ENCODE data around the gene ZBTB18.

DNA sequence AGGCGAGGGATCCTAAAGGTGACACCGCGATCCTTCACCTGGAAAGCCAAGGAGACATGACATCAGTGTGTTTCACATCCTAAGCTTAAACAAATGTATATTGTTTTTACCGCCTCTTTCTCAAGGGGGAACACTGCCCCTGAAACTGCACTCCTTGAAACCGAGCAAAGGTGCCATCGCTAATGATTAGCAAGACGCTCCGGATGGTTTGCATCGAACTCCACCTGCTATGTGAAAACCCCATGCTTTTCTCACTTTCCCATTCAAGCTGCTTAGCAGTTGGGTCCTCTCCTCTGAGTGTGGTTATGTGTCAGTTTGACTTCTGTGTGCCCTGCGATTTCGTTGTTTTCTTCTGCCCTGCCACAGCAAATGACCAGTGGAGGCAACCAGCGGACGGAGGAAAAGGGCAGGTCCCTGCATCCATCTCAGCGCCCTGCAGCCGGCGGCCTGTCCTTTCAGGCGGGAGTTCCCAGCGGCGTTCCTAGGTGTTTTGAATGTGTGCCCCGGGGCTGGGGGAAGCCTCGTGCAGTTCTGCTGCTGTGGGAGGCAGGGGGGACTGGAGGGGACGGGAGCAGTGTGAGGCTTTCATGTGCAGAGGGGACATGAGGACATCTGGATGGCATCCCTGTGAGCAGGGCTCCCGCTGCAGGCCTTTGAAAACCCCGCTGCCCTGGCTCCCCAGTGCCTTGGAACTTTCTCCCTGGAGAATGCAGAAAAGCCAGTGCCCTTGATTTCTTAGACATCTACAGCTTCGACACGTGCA lies 16.1 kb downstream of the ZBTB18 start:
- TF ChIP-seq, protein P1, sequence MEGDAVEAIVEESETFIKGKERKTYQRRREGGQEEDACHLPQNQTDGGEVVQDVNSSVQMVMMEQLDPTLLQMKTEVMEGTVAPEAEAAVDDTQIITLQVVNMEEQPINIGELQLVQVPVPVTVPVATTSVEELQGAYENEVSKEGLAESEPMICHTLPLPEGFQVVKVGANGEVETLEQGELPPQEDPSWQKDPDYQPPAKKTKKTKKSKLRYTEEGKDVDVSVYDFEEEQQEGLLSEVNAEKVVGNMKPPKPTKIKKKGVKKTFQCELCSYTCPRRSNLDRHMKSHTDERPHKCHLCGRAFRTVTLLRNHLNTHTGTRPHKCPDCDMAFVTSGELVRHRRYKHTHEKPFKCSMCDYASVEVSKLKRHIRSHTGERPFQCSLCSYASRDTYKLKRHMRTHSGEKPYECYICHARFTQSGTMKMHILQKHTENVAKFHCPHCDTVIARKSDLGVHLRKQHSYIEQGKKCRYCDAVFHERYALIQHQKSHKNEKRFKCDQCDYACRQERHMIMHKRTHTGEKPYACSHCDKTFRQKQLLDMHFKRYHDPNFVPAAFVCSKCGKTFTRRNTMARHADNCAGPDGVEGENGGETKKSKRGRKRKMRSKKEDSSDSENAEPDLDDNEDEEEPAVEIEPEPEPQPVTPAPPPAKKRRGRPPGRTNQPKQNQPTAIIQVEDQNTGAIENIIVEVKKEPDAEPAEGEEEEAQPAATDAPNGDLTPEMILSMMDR (IDR thresholded peaks at IDR 0.05; ENCODE audit: insufficient read depth, low read length): no peak
- TF ChIP-seq POLR2AphosphoS5 (IDR thresholded peaks at IDR 0.05; ENCODE audit: low read depth): no peak
